Tibial nerve (tissue), 4 donors: ENCODE measurements around the gene EXOC4. TPM values are rescaled to one million over a fixed set of nuclear protein-coding genes. Genes with fewer than 3 reads are reported as not detected.

Experiments
- DNase-seq, 2 donors: peaks; one replicate each; pipeline ENCODE4 v3.0.0-alpha.2; 2019; ENCODE audit warnings: low spot score in 2 of 2
- H3K27ac ChIP-seq, 4 donors: fragments of 200-600 bp; sonication (generic) in 3 of 4; one replicate each; pipeline ENCODE4 v1.5.1; 2017 to 2019; ENCODE audit warnings: mild to moderate bottlenecking in 1 of 4
- H3K27me3 ChIP-seq, 2 donors: fragments of 200-600 bp; sonication (generic) in 1 of 2; one replicate each; pipeline versions ENCODE4 v1.5.1 to v1.6.0; 2017 to 2019
- H3K36me3 ChIP-seq, 3 donors: fragments of 200-600 bp; sonication (generic); one replicate each; pipeline ENCODE4 v1.5.1; 2018 to 2019
- H3K4me1 ChIP-seq, 4 donors: fragments of 200-600 bp; sonication (generic) in 3 of 4; one replicate each; pipeline ENCODE4 v1.5.1; 2017 to 2019
- H3K4me3 ChIP-seq, 4 donors: fragments of 200-600 bp; sonication (generic) in 3 of 4; one replicate each; pipeline ENCODE4 v1.5.1; 2017 to 2019; ENCODE audit warnings: mild to moderate bottlenecking in 1 of 4, moderate library complexity in 1 of 4
- H3K9me3 ChIP-seq, 4 donors: fragments of 200-600 bp; sonication (generic) in 3 of 4; one replicate each; pipeline ENCODE4 v1.5.1; 2017 to 2019
- EP300 ChIP-seq, 2 donors: sonication (generic); formaldehyde crosslinking; IDR thresholded peaks; one replicate each; pipeline ENCODE4 v1.6.1; 2017; ENCODE audit warnings: antibody characterized with exemption in 2 of 2, mild to moderate bottlenecking in 1 of 2
- POLR2A ChIP-seq, 2 donors: fragments of 450-650 bp; IDR thresholded peaks; one replicate each; pipeline ENCODE4 v1.6.1; 2017; ENCODE audit warnings: antibody characterized with exemption in 2 of 2, mild to moderate bottlenecking in 2 of 2, moderate library complexity in 2 of 2
- WGBS, 2 donors: methylation state at CpG; one replicate each; pipeline ENCODE4 v1.1.5; 2018; 5-methylcytosine and 5-hydroxymethylcytosine counted together
- total RNA-seq, 4 donors: library from RNA; depleted of rRNA; stranded (reverse); fragments of >200 nt; gene quantifications; one replicate each; pipeline ENCODE4 v1.1.0, GENCODE V29; 2016
- TF ChIP-seq, protein P1 (sequence below), 5 experiments: fragments of 200-600 bp in 3 of 5; fragments of 450-650 bp in 2 of 5; sonication (generic) in 3 of 5; IDR thresholded peaks; one replicate each; pipeline ENCODE4 v1.5.1; 2016 to 2019; ENCODE audit warnings: antibody characterized with exemption in 5 of 5, mild to moderate bottlenecking in 3 of 5, moderate library complexity in 2 of 5

The EXOC4 gene
- total RNA-seq, 4 donors from 2014 or later = 70.0 to 104 (median 85.8) TPM

DNA sequence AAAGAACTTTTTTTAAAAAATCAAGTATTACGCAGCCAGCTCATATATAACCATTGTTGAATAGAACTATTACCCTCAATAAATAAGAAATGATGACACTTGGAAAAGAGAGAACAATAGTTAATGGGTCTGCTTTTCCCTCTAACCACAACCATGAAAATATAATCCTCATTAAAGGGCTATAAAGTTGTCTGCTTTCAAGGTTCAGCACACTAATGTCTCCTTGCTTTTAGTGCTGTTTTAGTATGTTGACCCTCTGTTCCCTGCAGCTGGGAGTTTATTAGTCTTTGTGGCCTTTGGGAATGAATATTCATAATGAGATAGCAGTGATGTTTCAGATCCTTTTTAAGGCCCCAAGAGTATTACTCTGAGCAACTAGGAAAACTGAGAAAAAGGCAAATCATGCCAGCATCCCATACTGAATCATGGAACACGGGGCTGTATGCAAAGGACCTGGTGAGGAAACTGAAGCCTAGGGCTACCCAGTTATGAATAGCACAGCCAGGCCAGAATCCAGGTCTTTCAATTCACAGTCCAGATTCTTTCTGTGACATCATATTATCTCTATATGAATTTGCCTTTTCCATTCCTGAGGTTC is 542.3 kb downstream of the EXOC4 start:
- Histone ChIP-seq H3K27ac (no peak overlapping the region), H3K4me1 (no peaks in the 10 kb centered on the region), H3K4me3 (no peak overlapping the region), H3K36me3 (no peaks in the 10 kb centered on the region), H3K27me3 (no peaks in the 10 kb centered on the region), H3K9me3 (no peaks in the 10 kb centered on the region)
- WGBS, 2 donors = 64 to 76% methylated on average over 2 of the region's 2 CpGs
- TF ChIP-seq, protein P1, sequence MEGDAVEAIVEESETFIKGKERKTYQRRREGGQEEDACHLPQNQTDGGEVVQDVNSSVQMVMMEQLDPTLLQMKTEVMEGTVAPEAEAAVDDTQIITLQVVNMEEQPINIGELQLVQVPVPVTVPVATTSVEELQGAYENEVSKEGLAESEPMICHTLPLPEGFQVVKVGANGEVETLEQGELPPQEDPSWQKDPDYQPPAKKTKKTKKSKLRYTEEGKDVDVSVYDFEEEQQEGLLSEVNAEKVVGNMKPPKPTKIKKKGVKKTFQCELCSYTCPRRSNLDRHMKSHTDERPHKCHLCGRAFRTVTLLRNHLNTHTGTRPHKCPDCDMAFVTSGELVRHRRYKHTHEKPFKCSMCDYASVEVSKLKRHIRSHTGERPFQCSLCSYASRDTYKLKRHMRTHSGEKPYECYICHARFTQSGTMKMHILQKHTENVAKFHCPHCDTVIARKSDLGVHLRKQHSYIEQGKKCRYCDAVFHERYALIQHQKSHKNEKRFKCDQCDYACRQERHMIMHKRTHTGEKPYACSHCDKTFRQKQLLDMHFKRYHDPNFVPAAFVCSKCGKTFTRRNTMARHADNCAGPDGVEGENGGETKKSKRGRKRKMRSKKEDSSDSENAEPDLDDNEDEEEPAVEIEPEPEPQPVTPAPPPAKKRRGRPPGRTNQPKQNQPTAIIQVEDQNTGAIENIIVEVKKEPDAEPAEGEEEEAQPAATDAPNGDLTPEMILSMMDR (IDR thresholded peaks at IDR 0.05) = no peak
- DNase-seq = no peak

DNA sequence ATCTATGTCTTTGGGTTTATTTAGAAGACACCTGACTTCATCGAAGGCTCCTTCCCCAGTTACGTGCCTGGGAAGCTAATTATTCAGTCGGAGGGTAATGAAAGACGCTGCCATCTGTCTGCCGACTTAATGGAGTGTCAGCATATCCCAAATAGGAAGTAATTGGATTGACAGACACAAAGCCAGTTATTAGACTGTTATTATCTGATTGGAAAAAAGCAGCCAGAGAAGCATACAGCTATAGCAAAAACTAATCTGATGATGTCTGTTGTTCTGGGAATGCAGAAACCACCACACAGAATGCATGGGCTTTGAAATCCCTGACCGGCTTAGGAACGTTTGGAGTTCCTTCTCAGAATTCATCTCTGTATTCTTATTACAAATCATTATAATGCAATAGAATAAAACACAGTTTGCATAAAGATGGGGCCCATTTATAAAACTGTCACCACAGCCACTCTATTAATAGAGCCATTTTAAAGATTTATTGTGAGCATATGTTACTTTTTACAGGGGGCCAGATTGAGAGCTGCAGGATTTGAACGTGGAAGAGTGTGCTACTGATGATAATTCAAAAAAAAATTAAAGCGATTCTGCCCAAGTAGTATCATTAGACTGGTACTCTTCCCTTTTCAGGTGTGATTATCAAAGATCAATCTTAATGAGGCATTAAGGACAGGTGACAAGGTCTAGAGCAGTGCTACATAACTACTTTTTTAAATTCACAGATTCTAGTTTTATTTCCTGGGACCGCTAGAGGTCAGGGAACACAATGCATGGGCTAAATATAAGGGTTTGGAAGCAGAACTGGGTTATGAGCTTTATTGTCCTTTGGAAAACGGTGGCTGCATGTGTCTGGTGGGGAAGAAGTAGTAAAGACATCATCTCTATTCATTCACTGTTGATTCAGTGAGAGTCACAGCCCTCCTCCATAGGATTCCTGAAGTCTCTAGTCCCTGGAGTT is 544.2 kb downstream of the EXOC4 start:
- no peaks in the 10 kb centered on the region for H3K9me3 ChIP-seq
- no peak for TF ChIP-seq EP300 (IDR thresholded peaks at IDR 0.05)
- TF ChIP-seq POLR2A (IDR thresholded peaks at IDR 0.05) = no peak
- TF ChIP-seq, protein P1 (IDR thresholded peaks at IDR 0.05) = no peak
- H3K27ac ChIP-seq = no peak overlapping the region
- H3K4me3 ChIP-seq = no peak overlapping the region
- no peaks in the 10 kb centered on the region for H3K27me3 ChIP-seq
- no peaks in the 10 kb centered on the region for H3K4me1 ChIP-seq
- WGBS, 2 donors = 80 to 85% methylated on average over 11 of the region's 11 CpGs
- DNase-seq = no peak
- no peaks in the 10 kb centered on the region for H3K36me3 ChIP-seq

DNA sequence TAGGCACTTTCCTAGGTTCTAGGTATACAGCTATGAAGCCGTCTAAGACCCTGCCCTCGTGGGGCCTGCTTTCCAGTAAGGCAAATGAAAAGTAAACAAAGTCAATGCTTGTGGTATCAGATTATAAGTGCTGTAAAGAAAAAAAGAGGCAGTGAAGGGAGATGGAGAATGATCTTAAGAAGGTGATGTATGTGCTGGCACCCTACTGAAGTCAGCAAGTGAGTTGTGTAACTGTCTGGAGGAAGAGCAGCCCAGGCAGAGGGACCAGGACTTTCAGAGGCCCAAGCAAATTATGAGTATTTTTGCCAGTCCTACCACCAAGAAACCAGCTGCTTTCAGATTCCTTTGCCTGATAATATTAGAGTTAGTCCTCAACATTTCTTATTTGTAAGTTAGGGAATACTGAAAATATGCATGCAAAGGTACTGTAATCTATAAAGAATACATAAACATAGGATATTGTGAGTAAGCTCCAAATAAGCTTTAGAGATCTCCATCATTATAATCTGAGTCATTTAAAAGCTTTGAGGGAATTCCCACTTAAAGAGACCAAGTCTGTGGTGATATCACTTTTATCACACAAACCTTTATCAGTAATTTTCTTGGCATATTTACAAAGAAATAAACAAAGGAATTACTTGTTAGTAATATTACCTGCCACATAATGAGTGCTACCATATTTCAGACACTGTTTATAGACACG is 545.1 kb downstream of the EXOC4 start:
- no peak for TF ChIP-seq POLR2A (IDR thresholded peaks at IDR 0.05)
- TF ChIP-seq, protein P1 (IDR thresholded peaks at IDR 0.05) = no peak
- no peak for TF ChIP-seq EP300 (IDR thresholded peaks at IDR 0.05)
- no peak for DNase-seq
- Histone ChIP-seq H3K9me3 (no peaks in the 10 kb centered on the region), H3K27ac (no peak overlapping the region), H3K4me1 (no peaks in the 10 kb centered on the region), H3K27me3 (no peaks in the 10 kb centered on the region), H3K36me3 (no peaks in the 10 kb centered on the region), H3K4me3 (no peak overlapping the region)
- 78 to 79% methylated on average over 3 of the region's 3 CpGs for WGBS, 2 donors

DNA sequence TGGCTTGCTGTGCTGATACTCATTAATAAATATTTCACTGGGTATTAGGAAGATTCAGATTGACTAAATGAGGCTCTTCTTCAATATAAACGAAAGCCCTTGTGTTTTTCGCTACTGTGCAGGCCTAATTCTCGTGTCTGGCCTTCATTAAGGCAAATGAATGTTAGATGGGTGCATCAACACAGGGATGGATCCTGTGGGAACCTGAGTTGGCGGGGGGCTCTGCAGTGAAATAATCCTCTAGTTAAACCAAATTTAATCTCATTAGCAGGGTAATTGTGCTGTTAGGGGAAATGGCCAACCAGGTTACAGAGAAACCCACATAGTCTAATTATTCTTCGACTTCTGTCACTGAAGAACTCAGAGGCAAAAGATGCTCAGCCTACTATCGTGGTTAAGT is 548.5 kb downstream of the EXOC4 start:
- TF ChIP-seq POLR2A (IDR thresholded peaks at IDR 0.05) (no peak), EP300 (IDR thresholded peaks at IDR 0.05) (no peak)
- TF ChIP-seq, protein P1 (IDR thresholded peaks at IDR 0.05) = no peak
- H3K27me3 ChIP-seq = no peaks in the 10 kb centered on the region
- no peaks in the 10 kb centered on the region for H3K9me3 ChIP-seq
- no peak for DNase-seq
- WGBS, 2 donors = 78 to 87% methylated on average over 6 of the region's 6 CpGs
- H3K36me3 ChIP-seq = no peaks in the 10 kb centered on the region
- H3K4me1 ChIP-seq = no peaks in the 10 kb centered on the region
- H3K4me3 ChIP-seq = no peak overlapping the region
- no peak overlapping the region for H3K27ac ChIP-seq
